T47D (cell line): ENCODE measurements around the gene ZBTB8A.
"Not testable (repeated sequence)": the region's sequence is repeated elsewhere in the genome, so short reads cannot be mapped to it uniquely, and the experiment has no call there.

Experiments
- DNase-seq, 2 experiments: peaks; one replicate each; pipeline versions ENCODE4 v3.0.0 to v3.0.0-alpha.2; 2011 to 2012; ENCODE audit warnings: low read depth in 1 of 2, low spot score in 1 of 2
- JUND ChIP-seq: IDR thresholded peaks from 2 replicates; pipeline ENCODE4 v1.6.1; 2012; ENCODE audit warnings: low read depth
- in situ Hi-C: cut with HindIII; loops from 2 replicates; pipeline ENCODE4 v1.10.0; 2016; ENCODE audit warnings: low sequenced_read_pairs, low pct_unique_long_range_greater_than_20kb

The ZBTB8A gene

DNA sequence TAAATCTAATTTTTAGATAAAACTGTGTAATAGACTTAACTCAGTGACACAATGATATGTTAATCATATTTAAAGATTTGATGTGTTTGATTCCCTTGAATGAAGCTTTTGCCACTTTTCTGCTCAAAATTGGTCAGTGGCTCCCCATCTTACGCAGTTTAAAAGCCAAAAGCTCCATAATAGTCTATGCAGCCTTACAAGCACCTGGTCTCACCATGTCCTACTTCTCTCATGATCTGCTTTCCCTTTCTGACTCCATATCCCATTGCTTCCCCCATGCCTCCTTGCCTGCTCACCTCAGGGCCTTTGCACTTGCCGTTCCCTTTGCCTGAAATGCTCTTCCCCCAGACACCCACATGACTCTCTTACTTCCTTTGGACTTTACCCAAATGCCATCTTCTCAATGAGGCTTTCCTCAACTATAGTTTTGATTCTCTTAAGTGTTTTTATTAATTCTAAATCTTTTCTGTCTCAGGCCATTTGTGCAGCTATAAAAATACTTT lies 1.9 kb downstream of the ZBTB8A start:
- TF ChIP-seq JUND, result no peak
- no peak for DNase-seq
- in situ Hi-C loops, result no loop called here

DNA sequence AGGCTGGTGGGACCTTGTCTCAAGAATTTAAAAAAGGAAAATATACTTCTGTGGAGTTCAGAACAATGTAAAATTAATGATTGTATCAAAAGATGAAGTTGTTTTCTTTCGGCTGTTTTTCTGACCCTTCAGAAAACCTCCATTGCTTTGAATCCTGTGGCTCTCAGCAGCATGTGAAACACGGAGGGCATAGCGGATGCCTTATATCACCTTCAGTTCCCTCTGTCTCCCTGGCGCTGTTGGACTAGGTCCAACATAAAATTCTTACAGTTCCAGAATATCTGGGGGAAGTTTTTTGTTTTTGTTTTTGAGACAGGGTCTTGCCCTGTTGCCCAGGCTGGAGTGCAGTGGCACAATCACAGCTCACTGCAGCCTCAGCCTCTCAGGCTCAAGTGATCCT lies 7.4 kb downstream of the ZBTB8A start:
- in situ Hi-C loops, result no loop called here
- no peak for TF ChIP-seq JUND
- DNase-seq, result no peak

DNA sequence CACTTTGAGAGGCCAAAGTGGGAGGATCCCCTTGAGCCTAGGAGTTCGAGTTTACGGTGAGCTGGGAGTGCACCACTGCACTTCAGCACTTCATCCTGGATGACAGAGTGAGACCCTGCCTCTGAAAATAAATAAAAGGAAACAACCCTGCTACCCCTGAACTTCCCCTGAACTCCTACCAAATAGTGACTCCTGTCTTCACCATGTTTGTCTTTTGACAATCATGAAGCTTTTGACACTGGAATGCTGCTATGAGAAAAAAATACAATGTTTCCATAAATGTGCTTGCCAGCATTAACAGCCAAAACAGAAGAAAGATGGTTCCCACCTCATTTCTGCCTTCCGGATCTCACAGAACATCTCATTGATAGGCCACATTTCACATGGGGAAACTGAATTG lies 10.4 kb downstream of the ZBTB8A start:
- TF ChIP-seq JUND, result no peak

DNA sequence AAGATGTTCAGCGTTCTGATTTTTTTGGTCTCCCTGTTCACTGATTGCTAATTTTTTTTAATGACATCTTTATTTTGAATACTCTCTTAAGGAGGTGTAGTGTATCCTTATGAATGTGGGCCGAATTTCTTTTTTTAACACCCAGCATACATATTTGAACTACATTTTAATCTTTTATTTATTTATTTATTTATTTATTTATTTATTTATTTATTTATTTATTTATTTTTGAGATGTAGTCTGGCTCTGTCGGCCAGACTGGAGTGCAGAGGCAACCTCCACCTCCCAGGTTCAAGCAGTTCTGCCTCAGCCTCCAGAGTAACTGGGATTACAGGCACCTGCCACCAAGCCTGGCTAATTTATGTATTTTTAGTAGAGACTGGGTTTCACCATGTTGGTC lies 15.1 kb downstream of the ZBTB8A start:
- in situ Hi-C loops, result no loop called here
- no peak for TF ChIP-seq JUND
- DNase-seq, result no peak

More for the DNA sequence above, 10.4 kb downstream of the ZBTB8A start:
- no peak for DNase-seq
- in situ Hi-C loops, result no loop called here

DNA sequence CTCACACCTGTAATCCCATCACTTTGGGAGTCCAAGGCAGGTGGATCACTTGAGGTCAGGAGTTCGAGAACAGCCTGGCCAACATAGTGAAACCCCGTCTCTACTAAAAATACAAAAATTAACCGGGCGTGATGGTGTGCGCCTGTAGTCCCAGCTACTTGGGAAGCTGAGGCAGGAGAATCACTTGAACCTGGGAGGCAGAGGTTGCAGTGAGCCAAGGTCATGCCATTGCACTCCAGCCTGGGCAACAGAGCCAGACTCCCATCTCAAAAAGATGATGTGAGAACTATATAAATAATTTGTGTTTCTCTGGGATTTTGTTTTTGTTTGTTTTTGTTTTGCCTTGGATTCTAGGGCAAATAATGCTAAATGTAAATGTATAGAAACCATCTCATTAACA lies 17.8 kb downstream of the ZBTB8A start:
- in situ Hi-C loops, DNase-seq: not testable (repeated sequence)

DNA sequence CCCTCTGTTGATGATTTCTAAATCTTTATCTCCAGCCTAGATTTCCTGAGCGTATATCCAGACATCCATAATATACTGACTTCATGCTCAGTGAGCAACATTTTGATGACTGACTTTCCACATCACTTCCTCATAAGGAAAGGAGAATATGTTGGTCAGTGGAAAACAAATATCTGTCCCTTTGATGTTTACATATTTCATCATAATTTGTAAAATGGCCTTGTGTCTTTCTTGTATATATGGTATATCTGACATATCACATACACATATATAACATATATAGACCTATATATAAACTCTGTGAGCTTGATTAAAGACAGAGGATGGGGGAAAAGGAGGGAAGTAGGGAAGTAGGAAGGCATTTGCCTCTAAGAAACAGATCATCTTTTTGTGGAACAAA lies 18.6 kb downstream of the ZBTB8A start:
- DNase-seq, result no peak
- TF ChIP-seq JUND, result no peak
- in situ Hi-C loops, result no loop called here

DNA sequence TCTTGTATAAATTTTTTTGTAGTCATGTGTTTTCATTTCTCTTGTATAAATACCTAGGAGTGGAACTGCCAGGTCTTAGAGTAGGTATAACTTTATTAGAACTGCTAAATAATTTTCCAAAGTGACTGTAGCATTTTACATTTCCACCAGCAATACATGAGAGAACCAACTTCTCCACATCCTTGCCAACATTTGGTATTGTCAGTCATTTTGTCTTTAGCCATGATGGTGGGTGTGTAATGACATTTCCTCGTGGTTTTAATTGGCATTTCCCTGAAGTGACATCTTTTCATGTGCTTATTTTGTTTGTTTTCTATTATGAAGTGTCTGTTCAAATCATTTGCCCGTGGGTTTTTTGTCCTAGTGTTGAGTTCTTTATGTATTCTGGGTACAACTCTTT lies 29.7 kb downstream of the ZBTB8A start:
- in situ Hi-C loops, result no loop called here
- no peak for TF ChIP-seq JUND
- no peak for DNase-seq

DNA sequence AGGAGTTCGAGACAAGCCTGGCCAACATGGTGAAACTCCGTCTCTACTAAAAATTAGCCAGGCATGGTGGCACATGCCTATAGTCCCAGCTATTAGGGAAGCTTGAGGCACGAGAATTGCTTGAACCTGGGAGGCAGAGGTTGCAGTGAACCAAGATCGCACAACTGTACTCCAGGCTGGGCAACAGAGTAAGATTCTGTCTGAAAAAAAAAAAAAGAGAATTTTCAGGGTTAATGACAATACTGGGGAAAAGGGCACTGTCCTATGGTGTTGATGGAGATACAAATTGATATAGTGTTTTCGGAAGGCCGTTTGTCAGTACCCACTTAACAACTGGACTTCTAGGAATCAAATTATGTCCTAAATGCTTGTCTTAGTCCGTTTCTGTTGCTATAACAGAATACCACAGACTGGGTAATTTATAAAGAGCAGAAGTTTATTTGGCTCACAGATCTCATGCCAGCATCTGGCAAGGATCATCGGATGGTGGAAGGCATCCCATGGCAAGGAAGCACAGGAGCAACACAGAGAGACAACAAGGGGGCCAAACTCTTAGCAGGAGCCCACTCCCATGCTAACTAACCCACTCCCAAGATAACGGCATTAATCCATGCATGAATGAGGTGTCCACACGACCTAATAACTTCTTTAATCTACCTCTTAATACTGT lies 41.3 kb downstream of the ZBTB8A start:
- DNase-seq, result no peak
- in situ Hi-C loops, result no loop called here
- TF ChIP-seq JUND, result no peak

DNA sequence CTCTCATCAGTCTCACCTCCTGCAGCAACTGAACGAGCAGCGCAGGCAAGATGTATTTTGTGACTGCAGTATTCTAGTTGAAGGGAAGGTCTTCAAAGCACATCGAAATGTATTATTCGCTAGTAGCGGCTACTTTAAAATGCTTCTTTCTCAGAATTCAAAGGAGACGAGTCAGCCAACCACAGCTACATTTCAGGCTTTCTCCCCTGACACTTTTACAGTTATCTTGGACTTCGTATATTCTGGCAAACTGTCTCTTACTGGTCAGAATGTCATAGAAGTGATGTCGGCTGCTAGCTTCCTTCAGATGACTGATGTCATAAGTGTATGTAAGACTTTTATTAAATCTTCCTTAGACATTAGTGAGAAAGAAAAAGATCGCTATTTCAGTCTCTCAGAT lies 53.7 kb downstream of the ZBTB8A start:
- in situ Hi-C loops, result no loop called here
- TF ChIP-seq JUND, result no peak
- no peak for DNase-seq

DNA sequence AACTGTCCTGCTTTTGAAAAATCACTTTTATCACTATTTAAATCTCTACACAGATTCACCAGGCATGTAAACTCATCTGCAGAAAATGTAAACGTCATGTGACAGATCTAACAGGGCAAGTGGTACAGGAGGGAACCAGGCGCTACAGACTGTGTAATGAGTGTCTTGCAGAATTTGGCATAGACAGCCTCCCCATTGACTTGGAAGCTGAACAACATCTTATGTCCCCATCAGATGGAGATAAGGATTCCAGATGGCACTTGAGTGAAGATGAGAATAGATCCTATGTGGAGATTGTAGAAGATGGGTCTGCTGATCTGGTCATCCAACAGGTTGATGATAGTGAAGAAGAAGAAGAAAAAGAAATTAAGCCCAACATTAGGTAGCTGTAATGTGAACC lies 60.8 kb downstream of the ZBTB8A start:
- TF ChIP-seq JUND, result no peak
- DNase-seq, result no peak
- in situ Hi-C loops, result no loop called here

DNA sequence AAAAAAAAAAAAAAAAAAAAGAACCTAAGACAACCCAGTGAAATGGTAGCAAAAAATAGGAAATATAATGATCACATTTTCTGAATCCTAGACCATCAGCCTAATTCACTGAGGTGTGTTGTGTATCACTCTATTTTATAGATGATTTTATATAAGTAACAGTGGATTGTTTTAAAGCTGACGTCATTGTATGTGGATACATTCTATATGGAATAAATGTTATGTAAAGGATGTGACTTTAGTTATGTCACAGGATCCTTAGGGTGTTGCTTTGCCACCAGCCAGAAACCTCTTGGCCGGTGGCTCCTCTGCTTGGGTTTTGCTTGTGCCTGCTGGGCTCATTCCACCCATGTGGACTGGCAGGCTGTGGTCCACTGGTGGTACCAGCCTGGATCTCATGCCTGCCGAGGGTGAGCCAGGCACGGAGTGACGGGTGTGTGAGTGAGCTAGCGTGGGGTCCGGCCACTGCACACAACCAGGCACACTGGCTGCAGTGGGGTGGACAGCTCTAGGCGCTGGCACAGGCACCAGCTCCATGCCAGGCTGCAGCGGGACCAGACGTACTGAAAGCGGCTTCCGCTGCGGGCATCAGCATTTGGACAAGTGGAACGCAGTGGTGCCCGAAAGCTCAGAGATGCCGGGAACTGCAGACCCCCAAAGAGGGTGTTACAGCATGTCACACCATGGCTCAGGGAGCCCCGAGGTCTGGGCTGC lies 66.6 kb downstream of the ZBTB8A start:
- in situ Hi-C loops, result no loop called here
- DNase-seq, result no peak
- no peak for TF ChIP-seq JUND

DNA sequence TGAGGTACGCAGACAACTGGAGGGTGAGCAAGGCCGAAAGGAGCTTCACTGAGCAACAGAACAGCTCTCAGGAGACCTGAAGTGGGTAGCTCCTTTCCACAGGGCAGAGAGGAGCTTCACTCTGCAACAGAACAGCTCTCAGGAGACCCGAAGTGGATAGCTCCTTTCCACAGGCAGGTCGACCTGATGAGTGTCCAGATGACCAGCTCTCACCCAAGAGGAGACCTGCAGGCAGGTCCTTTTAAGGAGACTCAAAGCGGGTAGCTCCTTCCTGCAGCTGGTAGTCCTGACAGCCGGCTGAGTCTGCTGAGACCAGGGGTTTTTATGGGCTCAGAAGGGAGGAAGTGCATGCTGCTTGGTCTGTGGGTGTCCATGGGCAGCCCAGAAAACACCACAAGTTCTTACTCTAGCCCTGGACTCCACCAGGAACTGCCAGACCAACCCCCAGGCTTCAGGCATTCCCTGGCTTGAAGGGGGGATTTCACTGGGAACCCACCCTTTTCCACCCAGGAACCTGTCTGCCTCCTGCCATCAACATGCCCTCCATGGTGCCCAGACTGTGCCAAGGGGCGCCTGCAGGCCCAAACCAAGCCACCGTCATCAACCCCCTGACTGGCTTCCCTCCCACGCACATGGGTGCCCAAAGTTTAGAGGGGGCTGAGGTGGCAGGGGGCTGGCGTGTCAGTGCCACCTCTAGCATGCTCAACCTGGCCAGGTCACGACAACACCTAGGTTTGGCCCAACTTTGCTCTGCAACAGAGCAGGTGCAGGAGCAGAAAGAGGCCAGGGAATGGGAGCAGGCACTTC lies 67.5 kb downstream of the ZBTB8A start:
- no peak for TF ChIP-seq JUND
- DNase-seq, result no peak
- in situ Hi-C loops, result no loop called here

DNA sequence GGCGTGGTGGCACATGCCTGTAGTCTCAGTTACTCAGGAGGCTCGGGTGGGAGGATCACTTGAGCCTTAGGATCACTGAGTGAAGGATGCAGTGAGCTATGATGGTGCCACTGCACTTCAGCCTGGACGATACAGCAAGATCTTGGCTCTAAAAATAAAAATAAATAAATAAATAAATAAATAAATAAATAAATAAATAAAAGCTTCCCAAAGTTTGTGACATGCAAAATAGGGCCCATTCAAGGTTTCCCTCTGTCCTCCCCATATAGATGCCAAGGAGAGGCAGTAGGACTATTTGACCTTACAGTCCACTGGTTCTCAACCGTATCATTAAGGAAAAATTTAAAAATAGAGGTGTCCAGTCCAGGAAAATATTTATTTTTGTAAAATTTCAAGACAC lies 70.0 kb downstream of the ZBTB8A start:
- TF ChIP-seq JUND, result no peak
- in situ Hi-C loops, result no loop called here
- DNase-seq, result no peak

DNA sequence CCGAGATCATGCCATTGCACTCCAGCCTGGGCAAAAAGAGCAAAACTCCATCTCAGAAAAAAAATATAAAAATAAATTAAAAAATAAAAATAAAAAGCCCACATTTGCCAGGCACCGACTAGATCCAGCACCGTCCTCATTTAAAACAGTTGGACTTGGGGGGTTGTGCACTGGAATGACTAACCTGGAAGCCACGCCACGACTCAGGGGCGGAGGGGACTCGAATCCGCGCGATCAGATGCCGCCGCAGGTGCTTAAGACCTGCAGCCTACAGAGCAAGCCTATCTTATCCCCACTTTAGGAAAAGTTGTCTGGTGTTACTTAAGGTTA lies 72.6 kb downstream of the ZBTB8A start:
- DNase-seq, result no peak
- in situ Hi-C loops, result no loop called here
- TF ChIP-seq JUND, result no peak
